ENCODE data around the gene ISG20.

DNA sequence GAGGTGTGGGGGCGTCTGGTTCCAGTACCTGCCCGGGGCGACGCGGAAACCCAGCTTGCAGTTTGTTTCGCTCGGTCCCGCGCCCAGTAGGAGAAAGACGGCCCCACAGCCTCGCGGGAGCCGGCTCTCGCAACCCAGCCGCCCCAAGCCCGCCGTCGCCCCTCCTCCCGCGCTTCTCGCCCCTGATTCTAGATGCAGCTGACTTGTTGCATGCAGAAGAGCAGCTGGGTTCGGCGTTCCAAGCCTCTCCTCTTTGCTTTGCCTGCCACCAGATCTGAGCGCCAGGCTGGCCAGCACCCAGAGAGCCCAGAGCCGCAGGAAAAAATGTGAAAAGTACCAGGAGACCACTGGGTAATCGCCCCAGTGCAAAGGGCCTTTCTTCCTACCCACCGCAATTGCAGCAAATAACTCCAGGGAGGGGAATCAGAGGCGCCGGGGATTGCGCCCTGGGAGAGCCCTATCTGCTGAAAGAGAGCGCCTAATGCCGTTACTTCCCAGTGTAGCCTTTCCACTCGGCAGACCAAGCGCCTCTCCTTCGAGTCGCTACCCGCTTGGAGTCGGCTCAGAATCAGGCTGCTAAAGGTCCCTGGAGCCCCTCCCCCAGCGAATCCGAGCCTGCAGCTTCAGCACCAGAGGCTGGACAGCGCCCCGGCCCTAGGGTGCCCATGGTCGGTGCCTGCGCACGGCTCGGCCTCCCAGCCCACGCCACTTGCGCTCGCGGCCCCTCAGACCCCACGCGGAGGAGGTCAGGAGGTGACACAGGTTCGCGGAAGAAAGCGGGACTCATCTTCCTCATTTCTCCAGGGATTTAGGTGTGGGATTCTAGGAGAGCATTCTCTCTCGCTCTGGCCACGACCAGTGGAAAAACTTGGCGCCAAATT, 33.4 kb upstream of the ISG20 start:
- TF ChIP-seq GATA3 (IDR thresholded peaks at IDR 0.05; ENCODE audit: low read depth, low read length) (no peak), GATA2 (IDR thresholded peaks at IDR 0.05; ENCODE audit: low read depth, low read length) (no peak)
